ENCODE measurements around the gene ZNF544.
"Not testable (repeated sequence)": the region's sequence is repeated elsewhere in the genome, so short reads cannot be mapped to it uniquely, and the experiment has no call there.

Gene ZNF544

DNA sequence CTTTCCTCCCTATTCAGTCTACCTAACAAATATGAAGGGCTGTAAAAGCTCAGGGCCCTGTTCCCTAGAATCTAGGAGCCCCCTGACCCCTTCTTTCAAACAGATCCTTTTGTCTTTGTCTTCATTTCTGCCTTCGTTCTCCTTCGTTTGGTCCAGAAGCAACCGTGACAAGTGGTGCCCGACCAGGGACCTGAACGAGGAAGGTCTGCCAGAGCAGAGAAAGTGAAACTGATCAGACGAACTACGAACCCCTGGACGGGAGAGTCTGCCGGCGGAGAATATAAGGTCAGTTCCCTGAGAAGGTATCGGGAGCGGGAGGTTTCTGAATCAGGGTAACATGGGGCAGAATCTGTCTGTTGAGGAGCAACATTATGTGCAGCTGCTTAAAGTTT lies 77.2 kb downstream of the ZNF544 start:
- DNase-seq = no peak

DNA sequence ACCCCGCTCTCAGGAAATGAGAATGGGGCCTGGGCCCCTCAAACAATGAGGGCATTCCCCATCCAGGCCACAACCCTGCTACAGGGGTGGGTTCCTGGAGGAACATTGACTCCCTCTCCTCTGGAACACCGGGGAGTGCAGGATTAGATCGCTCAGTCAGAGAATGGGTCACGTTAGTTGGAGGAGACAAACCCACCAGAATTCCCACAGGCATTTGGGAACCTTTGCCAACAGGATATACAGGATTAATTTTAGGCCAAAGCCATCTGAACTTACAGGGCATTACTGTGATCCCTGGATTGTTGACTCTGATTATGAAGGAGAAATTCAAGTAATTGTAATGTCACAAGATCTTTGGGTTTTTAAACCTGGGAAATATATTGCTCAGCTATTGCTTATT lies 79.0 kb downstream of the ZNF544 start:
- DNase-seq = no peak

DNA sequence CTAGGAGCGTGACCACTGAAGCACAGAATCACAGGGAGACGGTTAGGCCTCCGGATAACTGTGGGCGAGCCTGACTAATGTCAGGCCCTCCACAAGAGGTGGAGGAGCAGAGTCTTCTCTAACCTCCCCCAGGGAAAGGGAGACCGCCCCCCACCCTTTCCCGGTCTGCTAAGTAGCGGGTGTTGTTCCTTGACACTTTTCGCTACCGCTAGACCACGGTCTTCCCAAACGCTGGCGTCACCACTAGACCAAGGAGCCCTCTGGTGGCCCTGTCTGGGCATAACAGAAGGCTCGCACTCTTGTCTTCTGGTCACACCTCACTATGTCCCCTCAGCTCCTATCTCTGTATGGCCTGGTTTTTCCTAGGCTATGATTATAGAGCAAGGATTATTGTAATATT lies 82.0 kb downstream of the ZNF544 start:
- not testable (repeated sequence) for DNase-seq

DNA sequence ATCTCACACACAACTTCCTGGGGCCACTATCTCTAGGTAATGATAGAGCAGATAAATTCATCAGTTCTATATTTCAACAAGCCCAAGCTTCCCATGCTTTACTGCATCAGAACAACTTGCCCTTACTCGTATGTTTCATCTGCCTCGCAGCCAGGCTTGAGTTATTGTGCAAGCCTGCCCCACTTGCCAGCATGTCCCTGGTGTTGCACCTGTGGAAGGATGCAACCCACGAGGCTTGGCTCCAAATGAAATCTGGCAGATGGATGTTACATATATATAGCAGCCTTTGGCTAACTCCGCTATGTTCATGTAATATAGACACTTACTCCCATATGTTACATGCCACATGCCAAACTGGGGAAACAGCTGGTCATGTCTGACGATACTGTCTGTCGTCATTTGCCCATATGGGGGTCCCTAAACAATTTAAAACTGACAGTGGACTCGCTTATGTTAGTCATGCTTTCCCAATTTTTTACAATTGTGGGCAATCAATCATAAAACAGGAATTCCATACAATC lies 82.7 kb downstream of the ZNF544 start:
- no peak for DNase-seq
